Measurements from ENCODE around the gene MRC2. TPM values are rescaled to one million over a fixed set of nuclear protein-coding genes. Genes with fewer than 3 reads are reported as not detected.

Gene MRC2
- total RNA-seq, 1 experiment from 2014 or later = 34.3 TPM

- no peak overlapping the region for H3K27ac ChIP-seq (ENCODE audit: low read depth, low read length, poor library complexity, severe bottlenecking)
- POLR2A ChIA-PET (ENCODE audit: low non-redundant PET) = no interaction called here
- H3K36me3 ChIP-seq (ENCODE audit: insufficient read depth, low read length, poor library complexity, severe bottlenecking) = no peaks in the 10 kb centered on the region
- no TSS peak for BruUV-seq (replicated peaks)
- H3K4me3 ChIP-seq (ENCODE audit: low read depth, low read length, poor library complexity, severe bottlenecking) = no peak overlapping the region
- no peak for DNase-seq (ENCODE audit: low spot score)
- peaks cover 6% of the 10 kb centered on the region for H3K4me1 ChIP-seq (ENCODE audit: insufficient read depth, low read length, poor library complexity, severe bottlenecking)
- TF ChIP-seq CTCF (conservative IDR thresholded peaks at IDR 0.05; ENCODE audit: low read depth, low read length) = no peak
- no peak for TF ChIP-seq EZH2 (IDR thresholded peaks at IDR 0.05; ENCODE audit: borderline replicate concordance, low read depth, low read length, poor library complexity, severe bottlenecking)
- H3K9me3 ChIP-seq (ENCODE audit: low read depth, low read length, poor library complexity, severe bottlenecking) = peaks cover 4% of the 10 kb centered on the region
- CTCF ChIA-PET = no interaction called here
- intact Hi-C loops (cut with micrococcal nuclease; ENCODE audit: unreplicated experiment) = no loop called here
- no peaks in the 10 kb centered on the region for H3K27me3 ChIP-seq (replicated peaks; ENCODE audit: insufficient read depth, low read depth, low read length, poor library complexity)
Observed at GRCh38 chr17:62661337-62661736, 33.9 kb downstream of the MRC2 start.

DNA sequence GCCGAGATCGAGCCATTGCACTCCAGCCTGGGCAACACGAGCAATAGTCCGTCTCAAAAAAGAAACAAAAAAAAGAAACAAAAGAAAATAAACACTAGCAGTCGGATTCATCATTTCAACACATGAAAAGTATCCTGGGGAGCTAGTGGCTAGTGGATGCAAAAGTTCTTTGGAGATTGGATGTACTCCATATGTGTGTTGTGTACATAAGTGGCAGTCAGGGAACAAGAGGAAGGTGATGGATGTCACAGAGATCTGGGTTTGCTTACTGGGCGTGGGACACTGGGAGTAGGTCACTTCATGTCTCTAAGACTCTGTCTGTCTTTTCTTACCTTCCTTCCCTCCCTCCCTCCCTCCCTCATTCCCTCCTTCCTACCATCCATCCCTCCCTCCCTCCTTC lies 35.4 kb downstream of the MRC2 start:
- POLR2A ChIA-PET (ENCODE audit: low non-redundant PET) = no interaction called here
- peaks cover 6% of the 10 kb centered on the region for H3K4me1 ChIP-seq (ENCODE audit: insufficient read depth, low read length, poor library complexity, severe bottlenecking)
- H3K36me3 ChIP-seq (ENCODE audit: insufficient read depth, low read length, poor library complexity, severe bottlenecking) = no peaks in the 10 kb centered on the region
- H3K27me3 ChIP-seq (replicated peaks; ENCODE audit: insufficient read depth, low read depth, low read length, poor library complexity) = no peaks in the 10 kb centered on the region
- BruUV-seq (replicated peaks) = no TSS peak
- CTCF ChIA-PET = no interaction called here
- no peak overlapping the region for H3K27ac ChIP-seq (ENCODE audit: low read depth, low read length, poor library complexity, severe bottlenecking)
- H3K4me3 ChIP-seq (ENCODE audit: low read depth, low read length, poor library complexity, severe bottlenecking) = no peak overlapping the region
- peaks cover 4% of the 10 kb centered on the region for H3K9me3 ChIP-seq (ENCODE audit: low read depth, low read length, poor library complexity, severe bottlenecking)
- intact Hi-C loops (cut with micrococcal nuclease; ENCODE audit: unreplicated experiment) = no loop called here
- TF ChIP-seq EZH2 (IDR thresholded peaks at IDR 0.05; ENCODE audit: borderline replicate concordance, low read depth, low read length, poor library complexity, severe bottlenecking) (no peak), CTCF (conservative IDR thresholded peaks at IDR 0.05; ENCODE audit: low read depth, low read length) (no peak)
- no peak for DNase-seq (ENCODE audit: low spot score)

- ChIA-PET POLR2A (ENCODE audit: low non-redundant PET) (no interaction called here), CTCF (no interaction called here)
- Histone ChIP-seq H3K9me3 (ENCODE audit: low read depth, low read length, poor library complexity, severe bottlenecking) (peaks cover 4% of the 10 kb centered on the region), H3K4me3 (ENCODE audit: low read depth, low read length, poor library complexity, severe bottlenecking) (no peak overlapping the region), H3K36me3 (ENCODE audit: insufficient read depth, low read length, poor library complexity, severe bottlenecking) (no peaks in the 10 kb centered on the region), H3K4me1 (ENCODE audit: insufficient read depth, low read length, poor library complexity, severe bottlenecking) (peaks cover 6% of the 10 kb centered on the region), H3K27me3 (replicated peaks; ENCODE audit: insufficient read depth, low read depth, low read length, poor library complexity) (no peaks in the 10 kb centered on the region), H3K27ac (ENCODE audit: low read depth, low read length, poor library complexity, severe bottlenecking) (no peak overlapping the region)
- DNase-seq (ENCODE audit: low spot score) = no peak
- BruUV-seq (replicated peaks) = no TSS peak
- no peak for TF ChIP-seq EZH2 (IDR thresholded peaks at IDR 0.05; ENCODE audit: borderline replicate concordance, low read depth, low read length, poor library complexity, severe bottlenecking)
- no peak for TF ChIP-seq CTCF (conservative IDR thresholded peaks at IDR 0.05; ENCODE audit: low read depth, low read length)
- intact Hi-C loops (cut with micrococcal nuclease; ENCODE audit: unreplicated experiment) = no loop called here
Observed at GRCh38 chr17:62663304-62663703, 35.8 kb downstream of the MRC2 start.
